ENCODE data around the gene OR2T11. TPM values are rescaled to one million over a fixed set of nuclear protein-coding genes. Genes with fewer than 3 reads are reported as not detected.

The OR2T11 gene
- total RNA-seq, 2 experiments from 2014 or later: not detected

Other genes with a start within 250 kb of the OR2T11 start
- gene OR2T1, start 232.0 kb downstream of the OR2T11 start, total RNA-seq: not detected
- not detected for gene OR2T2, start 189.5 kb downstream of the OR2T11 start, total RNA-seq
- not detected for gene OR2T3, start 161.7 kb downstream of the OR2T11 start, total RNA-seq
- gene OR2T5, start 146.5 kb downstream of the OR2T11 start, total RNA-seq: not detected
- gene OR2G6, start 127.0 kb downstream of the OR2T11 start, total RNA-seq: not detected
- not detected for gene OR2T29, start 72.3 kb downstream of the OR2T11 start, total RNA-seq
- gene OR2T34, start 60.3 kb downstream of the OR2T11 start, total RNA-seq: not detected
- gene OR2T10, start 37.4 kb downstream of the OR2T11 start, total RNA-seq: not detected
- not detected for gene OR2T35, start 10.2 kb upstream of the OR2T11 start, total RNA-seq
- not detected for gene OR2T27, start 20.4 kb upstream of the OR2T11 start, total RNA-seq
- not detected for gene OR14I1, start 67.7 kb upstream of the OR2T11 start, total RNA-seq
- not detected for gene LYPD8, start 120.7 kb upstream of the OR2T11 start, total RNA-seq
- 10 to 100 TPM; 19.7 to 19.9 TPM for gene SH3BP5L, start 190.8 kb upstream of the OR2T11 start, total RNA-seq
- gene ZNF672, start 203.1 kb upstream of the OR2T11 start, total RNA-seq: 10 to 100 TPM; 50.3 to 51.4 TPM
- 10 to 100 TPM; 60.4 to 65.9 TPM for gene ZNF692, start 224.0 kb upstream of the OR2T11 start, total RNA-seq

All from activated CD4-positive, alpha-beta memory T cell treated with anti-CD3 and anti-CD28 coated beads for 36 hours (primary cell).